HG03175 (cell line): ENCODE measurements around the gene DGKZ.
"Not testable (repeated sequence)": the region's sequence is repeated elsewhere in the genome, so short reads cannot be mapped to it uniquely, and the experiment has no call there.

Experiments used
- ATAC-seq: cut with Tn5 transposase; IDR thresholded peaks from one replicate; pipeline ENCODE4 v1.9.1; 2021; ENCODE audit warnings: mild to moderate bottlenecking, moderate library complexity; ENCODE audit not compliant: unreplicated experiment

The DGKZ gene

GRCh38 chr11:46366661-46367161 is 19.4 kb downstream of the DGKZ start:
- no peak for ATAC-seq

GRCh38 chr11:46367244-46367915 is 20.1 kb downstream of the DGKZ start:
- ATAC-seq, result no peak

DNA sequence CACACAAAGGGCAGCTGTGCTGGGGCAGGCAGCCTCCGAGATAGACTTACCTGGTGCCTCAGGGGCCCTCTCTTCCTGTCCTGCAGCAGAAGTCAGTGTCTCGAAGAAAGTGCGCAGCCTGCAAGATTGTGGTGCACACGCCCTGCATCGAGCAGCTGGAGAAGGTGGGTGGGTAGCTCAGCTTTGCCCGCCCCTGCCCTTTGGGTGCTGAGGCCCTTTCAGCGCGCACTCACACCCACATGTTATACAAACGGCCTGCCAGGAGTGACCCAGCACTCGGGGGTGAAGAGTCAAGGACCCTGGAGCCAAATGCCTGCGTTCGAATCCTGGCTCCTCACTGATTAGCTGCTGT is 20.6 kb downstream of the DGKZ start:
- no peak for ATAC-seq

GRCh38 chr11:46369458-46370152 is 22.3 kb downstream of the DGKZ start:
- ATAC-seq, result peak; percentile 56

DNA sequence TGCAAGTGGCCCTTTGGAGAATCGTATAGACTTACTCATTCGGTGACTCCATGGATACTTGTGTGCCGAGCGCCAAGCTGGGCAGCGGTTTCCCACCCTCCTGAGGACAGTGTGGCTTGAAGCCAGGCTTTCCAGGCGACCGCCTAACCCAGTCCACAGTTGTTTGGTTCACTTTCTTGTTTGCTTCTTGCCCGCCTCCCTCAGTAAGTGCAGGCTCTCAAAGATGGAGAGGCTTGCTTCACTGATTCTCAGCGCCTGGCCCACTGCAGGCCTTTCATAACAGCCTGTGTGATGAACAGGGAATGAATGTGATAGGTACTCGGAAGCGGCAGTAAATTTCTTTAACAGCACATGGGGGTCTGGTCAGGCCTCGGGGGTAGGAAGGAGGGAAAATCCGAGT is 23.0 kb downstream of the DGKZ start:
- ATAC-seq, result no peak

- ATAC-seq, result not testable (repeated sequence)
Measured at GRCh38 chr11:46371262-46371661, 24.0 kb downstream of the DGKZ start.

DNA sequence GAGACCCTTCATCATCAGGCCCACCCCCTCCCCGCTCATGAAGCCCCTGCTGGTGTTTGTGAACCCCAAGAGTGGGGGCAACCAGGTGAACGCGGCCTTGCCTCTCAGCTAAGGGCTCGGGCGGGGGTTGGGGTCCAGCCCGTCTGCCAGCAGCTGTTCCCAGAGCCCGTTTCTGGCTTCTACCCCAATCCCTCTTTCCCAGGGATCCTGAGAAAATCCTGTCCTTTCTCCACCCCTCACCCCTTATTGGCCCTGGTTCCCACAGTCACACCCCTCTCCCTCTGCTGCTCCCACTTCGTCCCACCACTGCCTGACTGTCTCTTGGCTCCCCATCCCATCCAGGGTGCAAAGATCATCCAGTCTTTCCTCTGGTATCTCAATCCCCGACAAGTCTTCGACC is 24.8 kb downstream of the DGKZ start:
- no peak for ATAC-seq

DNA sequence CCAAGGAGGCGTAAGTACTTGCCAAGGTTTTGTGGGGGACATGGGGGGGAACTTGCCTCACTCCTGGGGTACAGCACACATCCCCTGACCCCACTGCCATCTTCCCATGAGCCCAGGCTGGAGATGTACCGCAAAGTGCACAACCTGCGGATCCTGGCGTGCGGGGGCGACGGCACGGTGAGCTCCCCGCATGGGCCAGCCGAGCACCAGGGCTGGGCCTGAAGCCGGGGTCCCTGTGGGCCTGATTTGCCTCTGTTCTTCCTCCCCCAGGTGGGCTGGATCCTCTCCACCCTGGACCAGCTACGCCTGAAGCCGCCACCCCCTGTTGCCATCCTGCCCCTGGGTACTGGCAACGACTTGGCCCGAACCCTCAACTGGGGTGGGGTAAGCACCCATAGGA is 25.2 kb downstream of the DGKZ start:
- ATAC-seq, result not testable (repeated sequence)

DNA sequence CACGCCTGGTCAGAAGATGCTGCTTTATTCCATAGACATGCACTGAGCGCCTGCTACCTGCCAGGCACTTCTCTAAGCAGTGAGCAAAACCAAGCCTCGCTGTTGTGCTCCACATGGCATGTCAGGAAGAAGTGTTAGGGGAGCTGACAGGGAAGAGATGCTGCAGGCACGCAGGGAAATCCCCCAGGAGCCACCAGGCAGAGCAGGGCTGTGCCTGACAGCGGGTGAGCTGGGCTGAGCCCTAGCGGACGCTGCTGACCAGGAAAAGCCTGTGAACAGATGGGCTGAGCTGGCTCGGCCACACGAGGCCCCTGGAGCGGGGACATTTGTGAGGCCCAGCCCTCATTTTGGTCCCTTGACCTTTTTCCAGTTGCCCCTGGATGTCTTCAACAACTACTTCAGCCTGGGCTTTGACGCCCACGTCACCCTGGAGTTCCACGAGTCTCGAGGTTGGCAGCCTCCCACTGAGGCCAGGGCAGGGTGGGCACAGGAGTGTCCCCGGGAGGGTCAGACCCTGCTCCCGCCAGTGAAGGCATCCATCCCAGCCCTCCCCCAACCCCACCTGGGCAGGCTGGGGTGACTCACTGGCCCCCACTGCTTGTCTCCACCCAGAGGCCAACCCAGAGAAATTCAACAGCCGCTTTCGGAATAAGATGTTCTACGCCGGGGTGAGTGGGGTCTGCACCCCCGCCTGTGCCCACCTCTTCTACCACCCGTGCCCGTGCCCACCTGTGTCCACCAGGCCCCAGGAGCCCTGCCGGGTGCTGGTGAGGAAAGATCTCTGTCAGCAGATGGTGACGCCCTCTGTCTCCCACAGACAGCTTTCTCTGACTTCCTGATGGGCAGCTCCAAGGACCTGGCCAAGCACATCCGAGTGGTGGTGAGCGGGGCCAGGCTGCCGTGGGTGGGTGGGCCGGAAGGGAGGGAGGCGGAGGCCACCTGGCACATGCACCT is 26.8 kb downstream of the DGKZ start:
- ATAC-seq, result no peak

DNA sequence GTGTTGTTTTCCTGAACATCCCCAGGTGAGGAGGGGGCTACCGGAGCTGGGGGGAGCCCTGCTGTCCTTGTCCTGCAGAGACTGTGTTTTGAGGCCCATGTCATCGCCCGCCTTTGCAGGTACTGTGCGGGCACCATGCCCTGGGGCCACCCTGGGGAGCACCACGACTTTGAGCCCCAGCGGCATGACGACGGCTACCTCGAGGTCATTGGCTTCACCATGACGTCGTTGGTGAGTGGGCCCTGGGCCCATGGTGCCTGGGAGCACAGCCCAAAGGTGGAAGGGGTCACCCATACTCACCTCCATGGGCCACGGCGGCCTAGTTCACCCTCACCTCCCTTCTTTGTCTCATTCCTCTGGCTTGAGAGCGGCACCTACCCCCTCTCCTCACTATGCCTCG is 27.6 kb downstream of the DGKZ start:
- ATAC-seq, result no peak

DNA sequence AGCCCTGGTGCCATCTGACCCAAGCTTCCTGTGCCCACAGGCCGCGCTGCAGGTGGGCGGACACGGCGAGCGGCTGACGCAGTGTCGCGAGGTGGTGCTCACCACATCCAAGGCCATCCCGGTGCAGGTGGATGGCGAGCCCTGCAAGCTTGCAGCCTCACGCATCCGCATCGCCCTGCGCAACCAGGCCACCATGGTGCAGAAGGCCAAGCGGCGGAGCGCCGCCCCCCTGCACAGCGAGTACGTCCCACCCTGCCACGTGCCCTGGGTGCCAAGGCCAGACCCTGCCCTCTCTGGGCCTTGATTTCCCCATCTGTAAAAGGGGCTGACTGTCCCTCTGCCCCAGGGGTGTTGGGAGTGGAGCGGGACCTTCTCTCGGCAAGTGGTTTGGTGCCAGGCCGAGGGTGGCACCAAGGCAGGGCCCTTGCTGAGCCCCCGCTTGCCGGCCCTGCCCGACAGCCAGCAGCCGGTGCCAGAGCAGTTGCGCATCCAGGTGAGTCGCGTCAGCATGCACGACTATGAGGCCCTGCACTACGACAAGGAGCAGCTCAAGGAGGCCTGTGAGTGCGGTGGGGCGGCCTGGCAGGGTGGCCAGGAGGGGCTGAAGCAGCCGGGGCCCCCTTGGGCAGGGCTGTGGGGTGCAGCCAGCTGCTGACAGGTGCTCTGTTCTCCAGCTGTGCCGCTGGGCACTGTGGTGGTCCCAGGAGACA is 28.3 kb downstream of the DGKZ start:
- no peak for ATAC-seq

GRCh38 chr11:46376258-46377050 is 29.2 kb downstream of the DGKZ start:
- ATAC-seq, result no peak

- no peak for ATAC-seq
Measured at GRCh38 chr11:46377290-46377689, 30.0 kb downstream of the DGKZ start.

GRCh38 chr11:46377831-46378230 is 30.6 kb downstream of the DGKZ start:
- no peak for ATAC-seq

DNA sequence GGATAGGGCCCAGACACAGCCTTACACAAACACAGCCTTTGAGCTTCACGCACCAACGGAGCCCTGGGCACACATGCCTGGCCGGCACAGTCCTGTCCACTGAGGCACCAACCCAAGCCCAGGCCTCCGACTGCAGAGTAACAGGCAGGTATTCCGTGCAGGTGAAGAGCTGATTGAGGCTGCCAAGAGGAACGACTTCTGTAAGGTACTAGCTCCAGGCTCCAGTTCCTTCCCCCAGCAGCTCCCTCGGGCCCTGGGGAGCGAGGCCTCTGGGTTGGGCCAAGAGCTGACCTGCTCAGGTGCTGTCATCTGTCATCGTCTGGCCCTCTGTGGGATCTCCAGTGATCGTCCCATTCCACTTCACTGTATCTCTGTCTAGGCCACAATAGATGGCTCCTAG is 31.0 kb downstream of the DGKZ start:
- ATAC-seq, result no peak

DNA sequence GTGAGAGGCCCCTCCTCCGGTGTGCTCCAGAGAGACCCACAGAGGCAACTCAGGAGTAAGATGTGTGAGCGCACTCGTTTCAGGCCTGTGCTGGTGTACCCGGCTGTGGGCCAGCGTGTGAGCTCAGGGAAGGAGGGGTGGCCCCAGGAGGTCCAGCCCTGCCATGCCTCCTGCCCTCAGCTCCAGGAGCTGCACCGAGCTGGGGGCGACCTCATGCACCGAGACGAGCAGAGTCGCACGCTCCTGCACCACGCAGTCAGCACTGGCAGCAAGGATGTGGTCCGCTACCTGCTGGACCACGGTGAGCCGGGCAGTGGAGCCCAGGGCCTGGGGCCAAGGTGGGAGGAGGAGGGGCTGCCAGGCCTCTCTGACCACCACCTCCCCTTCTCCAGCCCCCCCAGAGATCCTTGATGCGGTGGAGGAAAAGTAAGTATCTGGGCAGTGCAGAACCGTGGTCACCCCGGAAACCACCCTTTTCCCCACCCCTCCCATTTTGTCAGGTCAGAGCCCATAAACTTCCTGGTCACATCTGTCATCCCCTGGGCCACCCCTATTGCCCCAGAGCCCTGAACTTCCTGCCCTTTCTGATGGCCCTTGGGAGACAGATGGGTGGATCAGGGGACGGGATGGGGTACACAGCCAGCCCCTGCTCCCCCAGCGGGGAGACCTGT is 31.7 kb downstream of the DGKZ start:
- no peak for ATAC-seq

DNA sequence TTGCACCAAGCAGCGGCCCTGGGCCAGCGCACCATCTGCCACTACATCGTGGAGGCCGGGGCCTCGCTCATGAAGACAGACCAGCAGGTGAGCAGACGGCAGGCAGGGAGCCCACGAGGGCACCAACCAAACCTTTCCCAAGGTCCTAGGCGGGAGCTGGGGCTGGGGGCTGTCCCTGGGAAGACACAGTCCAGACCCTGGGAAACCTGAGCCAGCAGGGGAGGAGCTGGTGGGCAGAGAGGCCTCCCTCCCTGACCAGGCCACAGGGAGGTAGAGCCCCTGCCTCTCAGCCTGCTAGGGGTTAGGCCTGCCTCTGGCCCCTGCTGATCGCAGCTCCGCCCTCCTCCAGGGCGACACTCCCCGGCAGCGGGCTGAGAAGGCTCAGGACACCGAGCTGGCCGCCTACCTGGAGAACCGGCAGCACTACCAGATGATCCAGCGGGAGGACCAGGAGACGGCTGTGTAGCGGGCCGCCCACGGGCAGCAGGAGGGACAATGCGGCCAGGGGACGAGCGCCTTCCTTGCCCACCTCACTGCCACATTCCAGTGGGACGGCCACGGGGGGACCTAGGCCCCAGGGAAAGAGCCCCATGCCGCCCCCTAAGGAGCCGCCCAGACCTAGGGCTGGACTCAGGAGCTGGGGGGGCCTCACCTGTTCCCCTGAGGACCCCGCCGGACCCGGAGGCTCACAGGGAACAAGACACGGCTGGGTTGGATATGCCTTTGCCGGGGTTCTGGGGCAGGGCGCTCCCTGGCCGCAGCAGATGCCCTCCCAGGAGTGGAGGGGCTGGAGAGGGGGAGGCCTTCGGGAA is 32.4 kb downstream of the DGKZ start:
- not testable (repeated sequence) for ATAC-seq

DNA sequence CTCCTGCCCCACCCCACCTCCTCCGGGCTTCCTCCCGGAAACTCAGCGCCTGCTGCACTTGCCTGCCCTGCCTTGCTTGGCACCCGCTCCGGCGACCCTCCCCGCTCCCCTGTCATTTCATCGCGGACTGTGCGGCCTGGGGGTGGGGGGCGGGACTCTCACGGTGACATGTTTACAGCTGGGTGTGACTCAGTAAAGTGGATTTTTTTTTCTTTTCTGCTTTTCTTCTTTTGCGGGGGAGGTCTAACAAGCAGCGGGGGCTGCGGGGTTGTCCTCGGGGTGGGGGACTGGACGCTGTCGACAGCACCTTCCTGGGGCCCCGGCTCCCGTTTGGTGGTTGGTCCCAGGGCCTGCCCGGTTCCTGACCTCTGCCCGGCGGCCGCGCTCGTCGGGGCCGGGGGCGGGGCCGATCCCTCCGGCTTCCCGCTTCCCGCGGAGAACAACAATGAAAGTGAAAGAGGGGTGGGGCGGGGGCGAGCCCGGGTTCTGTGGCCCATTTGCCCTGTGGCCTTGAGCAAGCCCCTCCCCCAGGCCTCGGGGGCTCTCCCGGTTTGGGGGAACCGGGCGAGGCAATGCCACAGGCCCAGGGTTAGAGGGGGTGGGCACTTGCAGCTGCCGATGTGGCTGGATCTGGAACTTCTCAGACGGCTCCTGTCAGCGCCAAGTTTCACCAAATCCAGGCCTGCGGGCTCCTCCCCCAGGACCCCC is 33.2 kb downstream of the DGKZ start:
- no peak for ATAC-seq
